Eye (tissue), 1 donor: ENCODE results near the gene WBP2.

Experiments
- DNase-seq: peaks from one replicate; pipeline ENCODE4 v3.0.0-alpha.2; 2015

The WBP2 gene

GRCh38 chr17:75843577-75844529 is 11.3 kb downstream of the WBP2 start, which contains the start of gene UNC13D:
TSS of gene UNC13D (minus strand) at chr17:75844404. CDS start at chr17:75844337, 67 bp downstream.
- DNase-seq = no peak

GRCh38 chr17:75842963-75843576 is 12.1 kb downstream of the WBP2 start:
- no peak for DNase-seq

GRCh38 chr17:75842411-75842810 is 12.7 kb downstream of the WBP2 start:
- no peak for DNase-seq

- no peak for DNase-seq
Measured at GRCh38 chr17:75840799-75841164, 14.4 kb downstream of the WBP2 start.

GRCh38 chr17:75839942-75840798 is 15.0 kb downstream of the WBP2 start:
- no peak for DNase-seq

- DNase-seq = no peak
Measured at GRCh38 chr17:75838410-75838809, 16.7 kb downstream of the WBP2 start.

- no peak for DNase-seq
Measured at GRCh38 chr17:75837899-75838298, 17.2 kb downstream of the WBP2 start.

GRCh38 chr17:75836605-75837004 is 18.5 kb downstream of the WBP2 start:
- no peak for DNase-seq

GRCh38 chr17:75835654-75835987 is 19.5 kb downstream of the WBP2 start:
- DNase-seq = no peak

- DNase-seq = peak; percentile 44
Measured at GRCh38 chr17:75834928-75835653, 20.0 kb downstream of the WBP2 start.

GRCh38 chr17:75834279-75834920 is 20.7 kb downstream of the WBP2 start:
- peak; percentile 29 for DNase-seq

- DNase-seq = no peak
Measured at GRCh38 chr17:75832652-75833400, 22.3 kb downstream of the WBP2 start.

- peak; percentile 62 for DNase-seq
Measured at GRCh38 chr17:75832164-75832651, 22.9 kb downstream of the WBP2 start.

GRCh38 chr17:75831032-75831571 is 24.0 kb downstream of the WBP2 start:
- no peak for DNase-seq

GRCh38 chr17:75830164-75831031 is 24.7 kb downstream of the WBP2 start:
- peak; percentile 71 for DNase-seq

- DNase-seq = no peak
Measured at GRCh38 chr17:75829747-75830146, 25.4 kb downstream of the WBP2 start.

GRCh38 chr17:75828741-75829140 is 26.4 kb downstream of the WBP2 start:
- DNase-seq = no peak

- no peak for DNase-seq
Measured at GRCh38 chr17:75828076-75828400, 27.1 kb downstream of the WBP2 start.

GRCh38 chr17:75827308-75828075 is 27.6 kb downstream of the WBP2 start:
- peak; percentile 94 for DNase-seq
